Fibroblast of lung (primary cell): ENCODE data around the gene PSAP.

Experiments
- CTCF ChIP-seq, 2 donors: IDR thresholded peaks in 1 of 2; conservative IDR thresholded peaks in 1 of 2; 1 replicate in 1 of 2; 2 replicates in 1 of 2; pipeline ENCODE4 v1.5.1; 2011 to 2012; ENCODE audit warnings: low read length in 2 of 2, control low read depth in 1 of 2, inconsistent platforms in 1 of 2, low read depth in 1 of 2, mild to moderate bottlenecking in 1 of 2
- EZH2 ChIP-seq: IDR thresholded peaks from 2 replicates; pipeline ENCODE4 v1.5.1; 2012; ENCODE audit warnings: low read length, control low read depth, mild to moderate bottlenecking; ENCODE audit errors: missing control alignments

DNA sequence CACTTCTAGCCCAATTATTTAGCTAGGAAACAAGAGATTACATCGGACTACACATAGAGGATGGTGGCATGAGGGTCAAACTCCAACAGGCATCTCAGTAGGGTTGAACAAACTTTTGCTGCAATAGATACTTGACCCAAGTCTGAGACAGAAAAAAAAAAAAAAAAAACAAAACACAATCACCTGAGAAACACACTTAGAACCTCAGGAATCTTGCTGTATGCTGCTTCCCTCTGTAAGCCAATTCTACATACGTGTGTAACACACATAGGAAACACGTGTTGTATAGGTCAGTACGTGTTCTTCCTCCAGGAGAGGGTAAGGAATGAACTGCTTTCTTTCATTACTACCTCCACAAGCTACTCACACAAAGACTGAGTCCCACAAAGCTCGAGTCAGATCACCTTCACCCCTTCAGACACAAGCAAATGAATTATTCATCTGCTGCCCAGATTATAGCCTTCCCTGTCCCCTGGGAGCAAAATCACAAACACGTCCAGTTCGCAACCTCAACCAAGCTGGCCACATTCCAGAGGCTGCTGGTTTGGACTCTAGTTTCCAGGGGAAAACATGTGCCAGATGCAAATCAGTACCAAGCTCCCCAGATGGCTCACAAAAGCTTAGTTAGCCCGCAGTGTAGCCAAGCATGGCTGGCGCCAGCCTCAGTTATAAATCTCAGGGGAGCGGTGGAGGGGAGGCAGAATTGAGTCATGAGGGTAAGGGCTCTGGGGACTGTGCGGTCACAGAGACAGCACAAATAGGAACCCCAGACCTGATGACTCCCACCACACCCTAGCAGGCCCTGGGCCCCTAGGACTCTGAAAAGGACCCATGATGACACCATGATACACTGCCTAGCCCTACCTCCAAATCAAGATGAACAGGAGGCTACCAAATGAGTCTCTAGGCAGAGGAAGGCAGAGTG lies 15.1 kb downstream of the PSAP start:
- TF ChIP-seq CTCF (conservative IDR thresholded peaks at IDR 0.05 in 1 of 2, IDR thresholded peaks at IDR 0.05 in 1 of 2; ENCODE audit: low read depth in 1 of 2, low read length in 2 of 2) (no peak), EZH2 (no peak)
